IMR-90 (cell line): ENCODE measurements around the gene GIT2. TPM values are rescaled to one million over a fixed set of nuclear protein-coding genes. Genes with fewer than 3 reads are reported as not detected.

ENCODE experiments used
- ATAC-seq: fragments of 200-7000 bp; cut with Tn5 transposase; 2 replicates; pipeline ENCODE4 v1.9.1; 2020; ENCODE audit warnings: low read depth, mild to moderate bottlenecking, moderate library complexity
- BruUV-seq: library from RNA; stranded (reverse); fragments of 400-500 nt; replicated peaks from 2 replicates; lab custom pipeline; 2021; lab: Mats Ljungman, UMichigan
- CTCF ChIA-PET: fragments of 300-600 bp; formaldehyde crosslinking; extraction: SDS; loops from one replicate; lab custom pipeline; 2021; ENCODE audit warnings: antibody characterized with exemption; lab: Yijun Ruan, JAX
- POLR2A ChIA-PET: fragments of 300-600 bp; sonication (Branson Sonifier 250); formaldehyde crosslinking; loops from one replicate; lab custom pipeline; 2022; ENCODE audit warnings: antibody characterized with exemption; ENCODE audit not compliant: unreplicated experiment; lab: Charles Lee
- DNase-seq: peaks from one replicate; pipeline ENCODE4 v3.0.0; 2013
- H2AFZ ChIP-seq: replicated peaks from 2 replicates; pipeline ENCODE3; 2013; ENCODE audit warnings: low read length, mild to moderate bottlenecking; ENCODE audit not compliant: poor library complexity
- H2AK5ac ChIP-seq: 2 replicates; pipeline ENCODE4 v1.6.1; 2013; ENCODE audit warnings: low read depth, low read length, inconsistent platforms
- H2AK9ac ChIP-seq: replicated peaks from 2 replicates; pipeline ENCODE3; 2013; ENCODE audit warnings: mild to moderate bottlenecking, low read depth, low read length, moderate library complexity; ENCODE audit not compliant: poor library complexity
- H2BK120ac ChIP-seq: 2 replicates; pipeline ENCODE4 v1.6.1; 2013; ENCODE audit warnings: low read depth, low read length, inconsistent platforms
- H2BK15ac ChIP-seq: 3 replicates; pipeline ENCODE4 v1.6.1; 2013; ENCODE audit warnings: low read depth, low read length, inconsistent platforms
- H2BK20ac ChIP-seq: 2 replicates; pipeline ENCODE4 v1.6.1; 2013; ENCODE audit warnings: low read depth, mild to moderate bottlenecking, inconsistent platforms, low read length, moderate library complexity
- H2BK5ac ChIP-seq: 2 replicates; pipeline ENCODE4 v1.6.1; 2013; ENCODE audit warnings: mild to moderate bottlenecking, low read depth, low read length, inconsistent platforms; ENCODE audit not compliant: poor library complexity, severe bottlenecking
- H3K14ac ChIP-seq: replicated peaks from 2 replicates; pipeline ENCODE4 v1.6.1; 2013; ENCODE audit warnings: low read depth, low read length, inconsistent platforms
- H3K18ac ChIP-seq: 2 replicates; pipeline ENCODE4 v1.6.1; 2013; ENCODE audit warnings: low read depth, low read length, control low read depth
- H3K23ac ChIP-seq: 2 replicates; pipeline ENCODE4 v1.6.1; 2013; ENCODE audit warnings: low read depth, low read length, inconsistent platforms
- H3K27ac ChIP-seq: 2 replicates; pipeline ENCODE4 v1.5.1; 2013; ENCODE audit warnings: mild to moderate bottlenecking, control low read depth, low read length; ENCODE audit not compliant: insufficient read depth
- H3K27me3 ChIP-seq: 2 replicates; pipeline ENCODE4 v1.6.1; 2013; ENCODE audit warnings: low read length; ENCODE audit not compliant: control insufficient read depth, insufficient read depth
- H3K36me3 ChIP-seq: 2 replicates; pipeline ENCODE4 v1.6.1; 2013; ENCODE audit warnings: low read length, mixed read lengths; ENCODE audit not compliant: control insufficient read depth, insufficient read depth
- H3K4ac ChIP-seq: 2 replicates; pipeline ENCODE4 v1.6.1; 2013; ENCODE audit warnings: low read depth, low read length, inconsistent platforms
- H3K4me1 ChIP-seq: 2 replicates; pipeline ENCODE4 v1.6.1; 2013; ENCODE audit warnings: low read length, mixed read lengths; ENCODE audit not compliant: control insufficient read depth, insufficient read depth
- H3K4me2 ChIP-seq: 2 replicates; pipeline ENCODE4 v1.6.1; 2013; ENCODE audit warnings: low read depth, mild to moderate bottlenecking, control low read depth, low read length, moderate library complexity
- H3K4me3 ChIP-seq: 2 replicates; pipeline ENCODE4 v1.5.1; 2013; ENCODE audit warnings: low read depth, mild to moderate bottlenecking, control low read depth, low read length, moderate library complexity; ENCODE audit not compliant: insufficient read depth
- H3K56ac ChIP-seq: 2 replicates; pipeline ENCODE4 v1.6.1; 2013; ENCODE audit warnings: low read length, inconsistent platforms; ENCODE audit not compliant: insufficient read depth; ENCODE audit errors: extremely low read depth
- H3K79me1 ChIP-seq, 2 experiments: 2 replicates each; pipeline ENCODE4 v1.6.1; 2013; ENCODE audit warnings: low read length in 2 of 2, inconsistent platforms in 1 of 2, low read depth in 1 of 2
- H3K9ac ChIP-seq: 2 replicates; pipeline ENCODE4 v1.6.1; 2013; ENCODE audit warnings: low read depth, low read length, control low read depth
- H3K9me1 ChIP-seq: 2 replicates; pipeline ENCODE4 v1.6.1; 2013; ENCODE audit warnings: low read length, inconsistent platforms; ENCODE audit not compliant: insufficient read depth
- H3K9me3 ChIP-seq: 2 replicates; pipeline ENCODE4 v1.6.1; 2013; ENCODE audit warnings: low read length; ENCODE audit not compliant: control insufficient read depth, insufficient read depth
- H4K20me1 ChIP-seq: 2 replicates; pipeline ENCODE4 v1.6.1; 2013; ENCODE audit warnings: low read length, inconsistent platforms; ENCODE audit not compliant: insufficient read depth
- H4K5ac ChIP-seq: 2 replicates; pipeline ENCODE4 v1.6.1; 2013; ENCODE audit warnings: mild to moderate bottlenecking, low read depth, low read length, control low read depth
- H4K8ac ChIP-seq, 2 experiments: 2 replicates each; pipeline ENCODE4 v1.6.1; 2013; ENCODE audit warnings: low read depth in 2 of 2, low read length in 2 of 2, control low read depth in 1 of 2, inconsistent platforms in 1 of 2
- H4K91ac ChIP-seq: 2 replicates; pipeline ENCODE4 v1.6.1; 2013; ENCODE audit warnings: low read depth, low read length, inconsistent platforms; ENCODE audit not compliant: insufficient read depth
- BHLHE40 ChIP-seq: fragments of 150-350 bp; IDR thresholded peaks from 2 replicates; pipeline ENCODE4 v1.6.1; 2016; ENCODE audit warnings: mild to moderate bottlenecking, low read depth, low read length
- CEBPB ChIP-seq: IDR thresholded peaks from 2 replicates; pipeline ENCODE4 v1.6.1; 2012; ENCODE audit warnings: low read depth, low read length, improper control_type of control experiment
- CHD1 ChIP-seq: IDR thresholded peaks from 2 replicates; pipeline ENCODE4 v1.6.1; 2012; ENCODE audit warnings: low read depth, low read length, improper control_type of control experiment
- CTCF ChIP-seq: conservative IDR thresholded peaks from 2 replicates; pipeline ENCODE4 v1.5.1; 2012; ENCODE audit warnings: mild to moderate bottlenecking, low read depth, low read length, improper control_type of control experiment
- FOS ChIP-seq: fragments of 150-350 bp; IDR thresholded peaks from 2 replicates; pipeline ENCODE4 v1.6.1; 2016; ENCODE audit warnings: low read depth, low read length
- MAFK ChIP-seq: IDR thresholded peaks from 2 replicates; pipeline ENCODE4 v1.6.1; 2012; ENCODE audit warnings: low read depth, low read length, improper control_type of control experiment
- MAZ ChIP-seq: IDR thresholded peaks from 2 replicates; pipeline ENCODE4 v1.6.1; 2012; ENCODE audit warnings: low read depth, mild to moderate bottlenecking, low read length, improper control_type of control experiment, moderate library complexity, borderline replicate concordance
- MXI1 ChIP-seq: IDR thresholded peaks from 2 replicates; pipeline ENCODE4 v1.6.1; 2012; ENCODE audit warnings: low read depth, mild to moderate bottlenecking, low read length, moderate library complexity, borderline replicate concordance
- NFE2L2 ChIP-seq: fragments of 150-350 bp; IDR thresholded peaks from 2 replicates; pipeline ENCODE4 v1.6.1; 2016; ENCODE audit warnings: low read depth, mild to moderate bottlenecking, low read length
- POLR2A ChIP-seq: IDR thresholded peaks from 2 replicates; pipeline ENCODE4 v1.6.1; 2012; ENCODE audit warnings: mild to moderate bottlenecking, low read depth, low read length
- RAD21 ChIP-seq: IDR thresholded peaks from 2 replicates; pipeline ENCODE4 v1.6.1; 2012; ENCODE audit warnings: low read length, improper control_type of control experiment
- RCOR1 ChIP-seq: IDR thresholded peaks from 2 replicates; pipeline ENCODE4 v1.6.1; 2012; ENCODE audit warnings: mild to moderate bottlenecking, low read length, improper control_type of control experiment; ENCODE audit not compliant: insufficient replicate concordance
- RFX5 ChIP-seq: IDR thresholded peaks from 2 replicates; pipeline ENCODE4 v1.8.0; 2012; ENCODE audit warnings: low read depth, mild to moderate bottlenecking, low read length, moderate library complexity
- SMC3 ChIP-seq: fragments of 150-350 bp; IDR thresholded peaks from 2 replicates; pipeline ENCODE4 v1.6.1; 2016; ENCODE audit warnings: low read depth, mild to moderate bottlenecking, antibody characterized with exemption, low read length, moderate library complexity
- USF2 ChIP-seq: fragments of 150-350 bp; IDR thresholded peaks from 2 replicates; pipeline ENCODE4 v1.6.1; 2017; ENCODE audit warnings: mild to moderate bottlenecking, antibody characterized with exemption, low read length, low read depth
- WGBS, 2 experiments: methylation state at CpG; one replicate each; pipeline versions ENCODE4 v1.1.5 to v1.1.7; 2013; ENCODE audit warnings: missing lambda C conversion rate in 2 of 2; ENCODE audit not compliant: insufficient read length in 1 of 2; ENCODE audit errors: extremely low coverage in 2 of 2; 5-methylcytosine and 5-hydroxymethylcytosine counted together
- dilution Hi-C: fragments of 300-500 bp; cut with HindIII; formaldehyde crosslinking; loops from one replicate; pipeline ENCODE4 v1.14.3; 2018; ENCODE audit warnings: low sequenced_read_pairs; ENCODE audit not compliant: unreplicated experiment
- in situ Hi-C: fragments of 300-500 bp; cut with MboI; formaldehyde crosslinking; loops from 3 replicates; pipeline ENCODE4 v1.14.3; 2019; ENCODE audit warnings: low sequenced_read_pairs, inconsistent platforms, mixed read lengths
- intact Hi-C: fragments of 100-400 bp; cut with micrococcal nuclease; formaldehyde crosslinking; loops from 2 replicates; pipeline ENCODE4 v1.10.0; 2022
- polyA plus RNA-seq, 3 experiments: library from polyadenylated mRNA; depleted of rRNA; stranded (reverse); fragments of >200 nt; gene quantifications; 2 replicates each; pipeline ENCODE4 v1.2.3, GENCODE V29; 2012; ENCODE audit warnings: low replicate concordance in 1 of 3
- total RNA-seq: library from RNA; depleted of rRNA; stranded (reverse); fragments of >200 nt; gene quantifications from 2 replicates; pipeline ENCODE4 v1.2.3, GENCODE V29; 2012
- TF ChIP-seq, protein P1 (sequence below): fragments of 150-350 bp; IDR thresholded peaks from 2 replicates; pipeline ENCODE4 v1.6.1; 2016; ENCODE audit warnings: low read depth, mild to moderate bottlenecking, low read length, moderate library complexity, borderline replicate concordance

GIT2 gene
- total and polyA plus RNA-seq, 2 of the 4 experiments (the other 2 are of a cell fraction): 48.0 to 71.9 TPM

GRCh38 chr12:109926488-109927210 is 69.5 kb downstream of the GIT2 start:
- Histone ChIP-seq H3K27ac (no peak overlapping the region), H3K4ac (no peak overlapping the region), H3K4me1 (no peaks in the 10 kb centered on the region; the same call in 1 of the 2 replicates), H2BK120ac (no peak overlapping the region), H4K20me1 (no peaks in the 10 kb centered on the region), H3K14ac (no peak overlapping the region), H4K91ac (no peak overlapping the region), H3K23ac (no peak overlapping the region), H4K8ac (no peak overlapping the region), H3K4me2 (no peak overlapping the region), H2BK20ac (no peak overlapping the region), H3K9me3 (no peaks in the 10 kb centered on the region), H2AFZ (no peak overlapping the region), H2BK5ac (no peak overlapping the region), H2BK15ac (no peak overlapping the region), H3K9me1 (no peaks in the 10 kb centered on the region), H2AK5ac (no peak overlapping the region), H3K36me3 (peaks cover 26% of the 10 kb centered on the region), H3K79me1 (no peaks in the 10 kb centered on the region), H3K4me3 (no peak overlapping the region), H4K5ac (no peak overlapping the region), H3K9ac (no peak overlapping the region), H3K56ac (no peak overlapping the region), H3K27me3 (no peaks in the 10 kb centered on the region), H2AK9ac (no peak overlapping the region), H3K18ac (no peak overlapping the region)
- ChIA-PET CTCF (interaction anchor here (0.6 kb wide), 1 partner anchor 67 kb away, joined by 4 read pairs; no protein-coding TSS in a partner anchor), POLR2A (no interaction called here)
- in situ Hi-C loops (no loop called here), intact Hi-C loops (loop anchor here (2.0 kb wide), 1 partner anchor 74 kb away; no protein-coding TSS in a partner anchor), dilution Hi-C loops (no loop called here)
- TF ChIP-seq RFX5 (no peak), NFE2L2 (no peak), MAZ (no peak), CHD1 (no peak), RCOR1 (no peak), USF2 (no peak), CEBPB (no peak), CTCF (no peak), POLR2A (no peak), MXI1 (no peak), RAD21 (no peak), BHLHE40 (no peak), FOS (no peak), SMC3 (no peak), MAFK (no peak)
- TF ChIP-seq, protein P1, sequence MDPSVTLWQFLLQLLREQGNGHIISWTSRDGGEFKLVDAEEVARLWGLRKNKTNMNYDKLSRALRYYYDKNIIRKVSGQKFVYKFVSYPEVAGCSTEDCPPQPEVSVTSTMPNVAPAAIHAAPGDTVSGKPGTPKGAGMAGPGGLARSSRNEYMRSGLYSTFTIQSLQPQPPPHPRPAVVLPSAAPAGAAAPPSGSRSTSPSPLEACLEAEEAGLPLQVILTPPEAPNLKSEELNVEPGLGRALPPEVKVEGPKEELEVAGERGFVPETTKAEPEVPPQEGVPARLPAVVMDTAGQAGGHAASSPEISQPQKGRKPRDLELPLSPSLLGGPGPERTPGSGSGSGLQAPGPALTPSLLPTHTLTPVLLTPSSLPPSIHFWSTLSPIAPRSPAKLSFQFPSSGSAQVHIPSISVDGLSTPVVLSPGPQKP: no peak
- ATAC-seq (no peak), DNase-seq (no peak)
- WGBS, 2 experiments: no CpG with 5 or more reads among the region's 11 CpGs
- no TSS peak for BruUV-seq
